AG10803 (cell line): ENCODE measurements around the gene KMT2B.
A peak's percentile ranks its signal among the peaks of the same experiment; 100 is the strongest.
"Not testable (repeated sequence)": the region's sequence is repeated elsewhere in the genome, so short reads cannot be mapped to it uniquely, and the experiment has no call there.

ENCODE experiments used
- DNase-seq: peaks from one replicate; pipeline ENCODE4 v3.0.0; 2010; ENCODE audit warnings: low read depth
- H3K4me3 ChIP-seq: 2 replicates; pipeline ENCODE4 v1.5.1; 2011; ENCODE audit warnings: mild to moderate bottlenecking, low read length, control low read depth
- TF ChIP-seq, protein P1 (sequence below): conservative IDR thresholded peaks from 2 replicates; pipeline ENCODE4 v1.5.1; 2011; ENCODE audit warnings: mild to moderate bottlenecking, low read length, control low read depth, inconsistent platforms

The KMT2B gene

DNA sequence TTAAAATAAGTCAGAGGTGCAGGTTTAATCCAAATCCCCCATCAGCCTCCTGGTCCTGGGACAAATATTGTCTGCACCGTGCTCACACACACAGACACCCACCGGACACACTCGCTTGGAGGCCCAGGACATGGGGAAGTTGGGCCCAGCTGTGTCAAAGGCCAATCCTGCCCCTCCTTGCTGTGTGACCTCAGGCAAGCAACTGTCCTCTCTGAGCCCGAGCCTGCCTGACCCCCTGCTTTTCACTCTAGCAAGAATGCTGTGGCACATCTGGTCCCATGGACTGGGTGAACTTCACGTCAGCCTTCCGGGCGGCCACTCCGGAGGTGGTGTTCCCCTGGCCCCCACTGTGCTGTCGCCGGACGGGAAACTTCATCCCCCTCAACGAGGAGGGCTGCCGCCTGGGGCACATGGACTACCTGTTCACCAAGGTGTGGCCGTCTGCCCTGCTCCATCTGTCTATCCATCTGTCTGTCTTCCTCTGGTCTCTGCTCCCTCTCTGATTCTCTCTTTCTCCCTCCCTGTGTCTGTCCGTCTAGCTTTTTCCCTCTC, 42.1 kb upstream of the KMT2B start:
- TF ChIP-seq, protein P1, sequence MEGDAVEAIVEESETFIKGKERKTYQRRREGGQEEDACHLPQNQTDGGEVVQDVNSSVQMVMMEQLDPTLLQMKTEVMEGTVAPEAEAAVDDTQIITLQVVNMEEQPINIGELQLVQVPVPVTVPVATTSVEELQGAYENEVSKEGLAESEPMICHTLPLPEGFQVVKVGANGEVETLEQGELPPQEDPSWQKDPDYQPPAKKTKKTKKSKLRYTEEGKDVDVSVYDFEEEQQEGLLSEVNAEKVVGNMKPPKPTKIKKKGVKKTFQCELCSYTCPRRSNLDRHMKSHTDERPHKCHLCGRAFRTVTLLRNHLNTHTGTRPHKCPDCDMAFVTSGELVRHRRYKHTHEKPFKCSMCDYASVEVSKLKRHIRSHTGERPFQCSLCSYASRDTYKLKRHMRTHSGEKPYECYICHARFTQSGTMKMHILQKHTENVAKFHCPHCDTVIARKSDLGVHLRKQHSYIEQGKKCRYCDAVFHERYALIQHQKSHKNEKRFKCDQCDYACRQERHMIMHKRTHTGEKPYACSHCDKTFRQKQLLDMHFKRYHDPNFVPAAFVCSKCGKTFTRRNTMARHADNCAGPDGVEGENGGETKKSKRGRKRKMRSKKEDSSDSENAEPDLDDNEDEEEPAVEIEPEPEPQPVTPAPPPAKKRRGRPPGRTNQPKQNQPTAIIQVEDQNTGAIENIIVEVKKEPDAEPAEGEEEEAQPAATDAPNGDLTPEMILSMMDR = no peak
- H3K4me3 ChIP-seq = no peak overlapping the region
- DNase-seq = no peak

DNA sequence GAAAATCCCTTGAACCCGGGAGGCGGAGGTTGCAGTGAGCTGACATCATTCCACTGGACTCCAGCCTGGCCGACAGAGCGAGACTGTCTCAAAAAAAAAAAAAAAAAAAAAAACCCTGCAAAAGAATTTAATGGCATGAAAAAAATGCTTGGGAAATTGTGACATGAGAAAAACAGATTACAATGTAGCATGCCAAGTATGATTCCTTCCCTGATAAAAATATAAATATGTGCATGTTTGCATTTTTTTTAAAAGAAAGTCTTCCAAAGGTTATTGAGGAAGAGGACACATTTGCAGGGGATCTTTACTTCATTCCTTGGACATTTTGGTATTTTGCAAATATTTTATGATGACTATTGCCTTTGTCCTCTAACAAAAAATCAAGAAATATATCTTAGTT, 28.0 kb upstream of the KMT2B start:
- no peak overlapping the region for H3K4me3 ChIP-seq
- DNase-seq = peak; percentile 78
- TF ChIP-seq, protein P1 = no peak

DNA sequence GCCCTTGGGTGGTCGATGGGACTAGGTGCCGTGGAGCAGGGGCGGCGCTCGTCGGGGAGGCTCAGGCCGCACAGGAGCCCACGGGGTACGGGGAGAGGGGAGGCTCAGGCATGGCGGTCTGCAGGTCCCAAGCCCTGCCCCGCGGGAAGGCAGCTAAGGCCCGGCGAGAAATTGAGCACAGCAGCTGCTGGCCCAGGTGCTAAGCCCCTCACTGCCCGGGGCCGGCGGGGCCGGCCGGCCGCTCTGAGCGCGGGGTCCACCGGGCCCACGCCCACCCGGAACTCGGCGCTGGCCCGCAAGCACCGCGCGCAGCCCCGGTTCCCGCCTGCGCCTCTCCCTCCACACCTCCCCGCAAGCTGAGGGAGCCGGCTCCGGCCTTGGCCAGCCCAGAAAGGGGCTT, 26.7 kb upstream of the KMT2B start:
- H3K4me3 ChIP-seq, DNase-seq: not testable (repeated sequence)

DNA sequence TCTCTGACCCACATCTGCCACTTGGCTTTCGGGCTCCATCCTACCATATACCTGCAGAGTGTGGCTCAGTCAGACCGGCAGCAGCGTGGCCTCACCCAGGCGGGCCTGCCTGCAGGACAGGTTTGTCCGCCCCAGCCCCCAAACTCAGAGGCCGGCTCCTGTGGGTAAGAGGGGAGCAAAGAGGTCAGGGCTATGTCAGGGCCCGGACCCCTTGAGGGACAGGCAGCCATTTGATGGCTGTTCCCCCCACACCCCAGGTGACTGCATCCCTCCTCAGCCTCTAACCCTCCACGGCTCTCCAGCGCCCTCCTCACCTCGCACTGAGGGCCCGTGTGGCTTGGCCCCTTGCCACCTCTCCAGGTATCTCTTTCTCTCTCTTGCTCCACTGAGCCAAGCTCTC, 25.8 kb upstream of the KMT2B start:
- TF ChIP-seq, protein P1 = no peak
- no peak overlapping the region for H3K4me3 ChIP-seq
- no peak for DNase-seq

DNA sequence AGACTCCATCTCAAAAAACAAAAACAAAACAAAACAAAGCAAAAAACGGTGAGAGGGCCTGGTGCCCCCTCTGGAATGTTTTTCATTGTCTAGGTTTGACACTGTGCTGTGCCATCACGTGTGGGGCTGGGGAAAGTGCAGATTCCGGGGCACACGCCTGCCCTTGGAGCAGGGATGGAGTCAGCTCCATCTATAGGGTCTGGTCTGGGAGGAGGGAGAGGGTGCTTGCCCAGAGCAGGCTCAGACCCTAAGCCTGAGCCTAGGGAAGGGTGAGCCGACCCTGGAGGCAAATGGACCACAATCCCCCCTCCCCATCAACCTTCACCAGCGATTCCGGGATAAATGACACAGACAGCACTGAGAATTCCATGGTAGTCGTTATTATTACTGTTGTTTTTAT, 24.4 kb upstream of the KMT2B start:
- no peak overlapping the region for H3K4me3 ChIP-seq
- TF ChIP-seq, protein P1 = no peak
- no peak for DNase-seq

DNA sequence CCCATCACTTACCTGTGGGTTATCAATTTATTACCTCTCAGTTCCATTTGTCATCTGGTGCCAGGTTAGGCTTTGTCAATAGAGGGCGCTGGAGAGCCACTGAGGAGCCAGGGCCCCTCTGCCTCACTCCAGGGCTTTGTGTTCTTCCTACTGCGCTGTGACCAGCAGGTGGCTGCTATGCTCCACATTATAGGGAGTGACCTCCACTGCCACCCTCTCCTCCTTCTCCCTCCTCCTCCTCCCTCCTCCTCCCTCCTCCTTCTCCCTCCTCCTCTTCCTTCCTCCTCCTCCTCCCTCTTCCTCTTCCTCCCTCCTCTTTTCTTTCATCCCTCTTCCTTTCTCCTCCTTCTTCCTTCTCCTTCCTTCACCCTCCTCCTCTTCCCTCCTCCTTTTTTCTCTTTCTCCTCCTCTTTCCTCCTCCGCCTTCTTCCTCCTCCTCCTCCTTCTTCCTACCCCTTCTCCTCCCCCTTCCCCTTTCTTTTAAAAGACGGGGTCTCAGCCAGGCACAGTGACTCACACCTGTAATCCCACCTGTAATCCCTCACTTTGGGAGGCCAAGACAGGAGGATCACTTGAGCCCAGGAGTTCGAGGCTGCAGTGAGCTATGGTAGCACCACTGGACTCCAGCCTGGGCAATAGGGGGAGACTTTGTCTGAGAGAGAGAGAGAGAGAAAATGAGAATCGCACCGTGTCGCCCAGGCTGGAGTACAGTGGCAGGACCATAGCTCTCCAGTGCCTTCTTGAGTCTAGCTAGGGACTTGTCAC, 23.8 kb upstream of the KMT2B start:
- TF ChIP-seq, protein P1 = peak; percentile 99
- H3K4me3 ChIP-seq = no peak overlapping the region
- DNase-seq = peak; percentile 82

DNA sequence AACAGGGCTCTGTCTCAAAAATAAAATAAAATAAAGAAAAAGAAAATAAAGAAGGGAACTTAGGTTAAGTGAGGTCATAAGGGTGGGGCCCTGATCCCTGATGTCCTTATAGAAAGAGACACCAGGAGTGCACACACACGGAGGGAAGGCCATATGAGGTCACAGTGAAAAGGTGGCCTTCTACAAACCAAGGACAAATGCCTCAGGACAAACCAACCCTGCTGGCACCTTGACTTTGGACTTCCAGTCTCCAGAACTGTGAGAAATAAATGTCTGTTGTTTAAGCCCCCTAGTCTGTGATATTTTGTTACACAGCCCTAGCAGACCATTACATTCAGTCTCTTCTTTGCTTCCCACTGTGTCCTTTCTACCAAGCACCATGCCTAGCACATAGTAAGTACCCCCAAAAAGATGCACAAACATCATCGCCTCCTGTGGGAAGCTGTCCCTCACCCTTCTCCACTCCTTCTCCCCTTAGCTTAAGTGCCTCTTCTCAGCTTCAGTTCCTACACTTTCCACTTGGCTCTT, 21.8 kb upstream of the KMT2B start:
- DNase-seq = no peak
- H3K4me3 ChIP-seq = no peak overlapping the region
- TF ChIP-seq, protein P1 = no peak
